8988T (cell line): ENCODE results near the gene VASH1.

Source experiments
- DNase-seq: peaks from one replicate; pipeline ENCODE4 v3.0.0; 2011

Gene VASH1

DNA sequence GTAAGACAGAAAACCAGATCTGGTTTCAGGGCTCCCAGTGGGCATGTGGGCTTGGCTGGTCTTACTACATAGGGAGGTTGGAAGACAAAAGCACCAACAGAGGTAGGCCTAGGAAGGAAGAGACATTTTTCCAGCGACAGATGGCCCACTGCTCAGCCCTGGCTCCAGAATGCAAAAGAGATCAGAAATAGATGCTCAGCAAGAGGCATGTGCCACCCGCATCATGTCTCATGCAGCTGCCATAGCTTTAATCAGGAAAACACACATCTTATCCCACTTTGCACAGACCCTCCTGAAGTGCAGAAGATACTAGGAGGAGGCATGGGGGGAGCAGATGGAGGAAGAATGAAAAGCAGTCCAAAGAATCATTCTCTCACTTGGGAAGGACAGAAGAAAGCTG lies 25.3 kb downstream of the VASH1 start:
- DNase-seq = no peak

DNA sequence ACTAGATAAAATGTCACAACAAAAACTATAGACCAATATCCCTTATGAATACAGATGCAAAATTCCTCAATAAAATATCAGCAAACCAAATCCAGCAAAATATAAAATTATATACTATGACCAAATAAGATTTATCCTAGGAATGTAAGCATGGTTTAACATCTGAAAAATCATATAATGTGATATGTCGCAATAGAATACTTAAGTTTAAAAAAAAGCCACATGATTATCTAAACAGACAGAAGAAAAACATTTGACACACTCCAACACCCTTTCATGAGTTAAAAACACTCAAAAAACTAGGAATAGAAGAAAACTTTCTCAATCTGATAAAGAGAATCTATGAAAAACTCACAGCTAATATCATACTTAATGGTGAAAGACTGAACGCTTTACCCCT lies 31.2 kb downstream of the VASH1 start:
- no peak for DNase-seq

DNA sequence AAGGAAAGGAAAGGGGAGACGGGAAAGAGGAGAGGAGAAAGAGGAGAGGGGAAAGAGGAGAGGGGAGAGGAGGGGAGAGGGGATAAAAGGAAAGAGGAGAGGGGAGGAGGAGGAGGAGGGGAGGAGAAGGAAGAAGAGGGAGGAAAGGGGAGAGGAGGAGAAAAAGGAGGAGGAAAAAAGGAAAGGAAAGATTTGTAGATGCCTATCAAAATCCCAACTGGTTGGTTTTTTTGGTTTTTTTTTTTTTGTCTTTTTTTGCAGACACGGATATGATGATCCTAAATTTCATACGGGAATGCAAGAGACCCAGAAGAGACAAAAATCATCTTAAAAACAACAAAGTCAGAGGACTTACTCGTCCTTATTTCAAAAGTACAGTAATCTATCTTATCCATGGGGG lies 32.1 kb downstream of the VASH1 start:
- DNase-seq = no peak

DNA sequence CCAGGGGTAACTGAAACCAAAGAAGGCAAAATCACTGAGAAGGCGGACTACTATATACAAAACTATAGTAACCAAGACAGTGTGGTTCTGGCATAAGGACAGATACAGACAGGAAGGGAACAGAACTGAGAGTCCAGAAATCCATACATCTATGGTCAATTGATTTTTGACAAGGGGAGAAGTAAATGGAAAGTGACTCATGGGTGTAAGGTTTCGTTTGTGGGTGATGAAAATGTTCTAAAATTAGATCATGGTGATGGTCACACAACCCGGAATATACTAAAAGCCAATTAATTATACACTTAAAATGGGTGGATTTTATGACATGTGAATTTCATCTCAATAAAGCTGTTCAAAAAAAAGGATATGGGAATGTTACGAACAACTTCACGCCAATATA lies 32.7 kb downstream of the VASH1 start:
- DNase-seq = no peak

DNA sequence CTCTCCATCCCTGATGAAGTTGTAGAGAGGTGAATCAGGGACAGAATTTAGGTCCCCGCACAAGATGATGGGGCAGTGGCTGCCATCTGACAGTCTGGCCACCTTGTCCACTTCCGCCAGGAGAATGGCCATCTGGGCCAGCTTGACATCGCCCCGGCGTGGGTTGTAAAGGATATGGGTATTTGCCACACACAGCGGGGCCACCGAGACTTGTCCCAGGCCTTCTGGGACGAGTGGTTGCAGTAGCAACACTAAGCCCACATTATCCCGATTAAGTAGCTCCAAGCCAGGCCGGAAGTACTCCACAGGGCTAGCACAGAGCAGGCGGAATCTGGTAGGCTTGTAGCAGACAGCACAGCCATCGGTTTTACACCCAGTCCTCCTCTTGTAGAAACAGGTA lies 45.2 kb downstream of the VASH1 start:
- no peak for DNase-seq

DNA sequence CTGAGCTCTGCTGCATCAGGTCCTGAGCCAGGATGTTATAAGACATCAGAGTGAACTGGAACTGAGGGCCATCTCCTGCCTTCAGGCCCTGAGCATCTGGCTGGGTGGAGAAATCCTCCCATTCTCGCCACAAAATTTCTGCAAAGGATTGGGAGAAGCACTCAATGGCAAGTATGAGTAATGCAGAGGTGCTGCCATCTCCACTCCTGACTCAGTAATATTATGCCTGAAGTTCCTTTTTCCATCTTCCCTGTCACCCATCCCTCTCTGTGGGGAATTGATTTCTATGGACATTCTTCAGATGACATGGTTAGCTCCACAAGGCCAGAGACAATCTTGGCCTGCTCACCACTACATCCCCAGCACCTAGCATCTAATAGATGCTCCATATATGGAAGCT lies 46.7 kb downstream of the VASH1 start:
- no peak for DNase-seq

DNA sequence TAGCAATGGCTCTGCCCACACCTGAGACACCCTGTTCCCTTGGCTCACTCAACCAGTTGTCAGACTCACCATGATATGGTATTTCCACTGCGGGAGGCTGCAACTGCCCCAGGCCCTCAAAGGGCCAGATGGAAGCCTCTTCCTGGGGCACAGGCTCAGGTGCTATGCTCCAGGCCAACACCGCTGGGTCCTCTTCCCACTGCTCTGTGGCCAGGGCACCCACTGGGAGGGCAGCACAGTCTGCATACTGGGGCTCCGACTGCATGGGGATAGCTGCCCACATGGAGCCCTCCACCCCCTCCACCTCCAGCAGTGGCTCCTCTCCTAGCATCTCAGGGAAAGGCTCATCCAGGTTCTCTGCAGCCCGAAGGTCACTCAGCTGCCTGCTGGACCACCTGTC lies 47.7 kb downstream of the VASH1 start:
- no peak for DNase-seq

DNA sequence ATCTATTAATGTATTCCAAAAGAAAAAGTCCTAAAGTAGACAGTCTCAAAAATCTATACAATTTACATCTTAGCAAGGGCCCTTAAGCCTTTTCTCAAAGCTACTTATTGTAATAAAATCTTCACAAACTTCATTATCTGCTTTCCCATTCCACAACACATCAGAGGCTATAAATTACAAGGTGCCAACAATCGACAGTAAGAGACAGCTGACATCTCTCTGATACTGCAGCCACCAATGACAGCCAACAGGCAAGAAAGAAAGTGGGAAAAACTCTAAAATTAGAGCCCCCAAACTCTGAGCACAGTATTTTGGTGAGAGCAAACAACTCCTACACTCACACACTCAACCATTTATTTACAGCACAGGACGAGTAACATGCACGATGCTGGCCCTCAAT lies 49.3 kb downstream of the VASH1 start:
- DNase-seq = no peak

DNA sequence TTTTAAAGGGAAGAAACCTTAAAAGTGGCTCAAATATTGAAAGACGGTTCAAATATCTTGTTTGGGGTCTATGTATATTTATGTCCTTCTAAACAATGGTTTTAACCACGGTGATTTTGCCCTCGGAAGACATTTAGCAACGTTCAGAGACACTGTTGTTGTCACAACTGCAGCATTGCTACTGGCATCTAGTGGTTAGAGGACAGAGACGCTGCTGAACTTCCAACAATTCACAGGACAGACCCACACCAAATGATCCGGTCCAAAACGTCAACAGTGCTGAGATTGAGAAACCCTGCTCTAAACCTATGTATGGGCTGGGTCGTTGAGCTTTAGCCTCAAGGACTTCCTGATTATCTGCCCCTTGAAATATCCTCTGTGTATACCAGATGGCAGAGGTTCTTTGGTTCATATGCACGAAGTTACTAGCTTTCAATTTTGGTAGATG lies 49.7 kb downstream of the VASH1 start:
- no peak for DNase-seq

DNA sequence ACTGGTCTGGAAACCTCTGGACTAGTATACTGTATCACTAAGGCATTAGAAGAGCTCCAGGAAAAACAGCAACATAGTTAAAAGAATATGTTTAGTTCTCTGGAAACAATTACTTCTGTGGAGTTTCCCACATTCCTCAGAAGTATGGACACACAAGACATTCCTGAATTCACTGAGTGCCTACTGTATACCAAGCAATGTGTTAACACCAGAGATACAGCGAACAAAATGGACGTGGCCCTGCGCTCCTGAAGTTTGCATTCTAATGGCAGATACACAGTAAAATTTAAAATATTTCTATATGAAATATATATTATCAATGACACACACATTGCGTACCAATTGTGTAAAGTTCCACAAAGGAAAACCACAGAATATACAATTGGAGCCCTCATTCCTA lies 50.3 kb downstream of the VASH1 start:
- DNase-seq = no peak

DNA sequence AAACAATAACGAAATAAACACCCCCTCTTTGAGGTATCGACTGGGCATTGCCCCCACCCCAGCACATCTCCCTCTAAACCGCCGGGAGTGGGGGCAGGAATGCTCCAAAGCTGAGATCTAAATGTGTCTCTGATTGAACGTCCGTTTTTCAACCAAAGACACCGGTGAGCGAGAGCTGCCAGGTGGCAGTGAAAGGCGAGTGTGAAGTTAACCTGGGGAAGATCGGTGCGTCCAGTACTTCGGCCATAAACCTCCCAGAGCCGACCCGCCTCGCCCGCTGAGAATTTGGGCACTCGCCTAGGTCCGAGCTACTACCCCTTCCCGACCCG lies 50.8 kb downstream of the VASH1 start:
- DNase-seq = no peak

DNA sequence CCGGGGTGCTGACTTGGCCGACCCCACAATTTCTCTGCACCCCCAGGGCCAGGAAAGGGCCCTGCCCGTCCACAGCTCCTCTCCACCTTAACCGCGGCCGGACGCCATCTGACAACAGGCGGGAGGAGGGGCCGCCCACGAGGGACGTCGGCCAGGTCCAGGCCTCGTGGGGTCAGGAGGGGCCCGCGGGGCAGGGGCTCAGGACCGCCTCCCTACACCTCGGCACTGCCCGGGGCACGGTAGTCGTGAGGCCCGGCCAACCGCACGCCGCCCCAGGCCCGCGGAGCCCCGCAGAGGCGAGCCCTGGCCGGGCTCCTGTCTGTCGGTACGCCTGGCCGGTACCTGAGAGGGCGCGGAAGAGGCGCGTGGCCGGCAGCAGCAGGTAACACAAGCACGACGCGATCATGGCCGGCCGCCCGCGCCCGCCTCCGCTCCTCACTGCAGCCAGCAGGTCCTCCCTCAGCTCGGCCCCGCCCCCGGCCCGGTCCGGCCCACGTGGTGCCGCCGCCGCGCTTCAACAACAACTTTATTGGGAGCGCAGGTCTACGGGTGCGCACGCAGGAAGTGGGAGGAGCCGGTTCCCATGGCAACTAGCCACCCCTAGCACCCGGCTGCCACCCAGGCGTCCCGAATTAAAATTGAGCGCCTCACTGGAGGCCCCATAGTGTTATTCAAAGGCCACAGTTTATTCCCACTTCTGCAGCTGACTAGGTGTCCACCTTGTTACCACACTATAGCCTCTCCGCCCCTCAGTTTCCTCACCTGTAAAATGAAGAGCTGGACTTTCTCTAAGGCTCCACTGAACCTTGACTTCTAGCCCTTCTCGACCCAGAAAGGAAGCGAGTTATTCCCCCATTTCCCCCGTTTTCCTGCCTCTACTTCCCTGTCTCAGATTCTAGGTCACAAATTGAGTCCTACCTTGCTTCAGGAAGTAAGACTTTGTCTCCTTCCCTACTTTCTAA lies 51.4 kb downstream of the VASH1 start, which contains the start of gene ANGEL1:
ANGEL1 (minus strand) TSS at position 461 of the 962 bp plus-strand sequence; CDS start at position 406, 55 bp downstream.
- peak; percentile 67 for DNase-seq

DNA sequence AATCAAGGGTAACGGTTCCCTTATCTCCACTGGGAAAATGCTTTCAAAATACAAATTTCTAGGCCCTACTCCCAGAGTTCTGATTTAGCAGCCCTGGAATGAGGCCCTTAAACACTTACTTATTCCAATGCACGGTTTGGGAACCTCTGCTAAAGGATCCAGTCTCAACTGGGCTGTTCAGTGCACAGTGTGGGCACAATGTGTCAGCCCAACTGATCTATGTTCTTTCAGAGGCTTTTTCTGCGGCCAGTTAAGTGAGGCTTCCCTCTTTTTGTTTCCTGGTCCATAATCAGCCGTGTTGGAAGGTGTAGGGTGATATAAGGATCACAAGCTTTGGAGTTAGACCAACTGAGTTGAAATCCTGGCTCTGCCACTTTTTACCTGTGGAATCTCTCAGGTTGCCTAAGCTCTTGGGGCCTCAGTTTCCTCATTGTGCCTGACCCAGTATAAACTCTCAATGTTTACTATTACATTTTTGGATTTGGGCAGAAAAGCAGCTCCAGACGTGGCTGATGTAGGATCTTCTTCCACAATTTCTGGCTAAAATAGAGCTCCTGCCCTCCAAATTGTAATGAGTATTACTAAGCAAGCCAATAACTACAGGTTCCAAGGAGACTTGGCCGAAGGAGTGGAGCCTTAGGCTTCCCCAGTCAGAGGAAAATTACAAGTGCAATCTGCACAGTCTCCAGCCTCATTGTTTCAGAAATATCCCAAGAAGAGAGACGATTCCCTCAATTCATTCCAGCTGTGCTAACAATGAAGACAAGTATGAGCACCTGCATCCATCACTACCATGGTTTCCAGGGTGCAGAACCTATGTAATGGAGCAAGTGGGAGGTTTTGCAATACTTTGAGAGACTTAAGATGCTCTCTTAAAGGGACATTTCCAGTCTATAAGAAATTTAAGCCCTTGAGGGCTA lies 53.7 kb downstream of the VASH1 start:
- DNase-seq = no peak

DNA sequence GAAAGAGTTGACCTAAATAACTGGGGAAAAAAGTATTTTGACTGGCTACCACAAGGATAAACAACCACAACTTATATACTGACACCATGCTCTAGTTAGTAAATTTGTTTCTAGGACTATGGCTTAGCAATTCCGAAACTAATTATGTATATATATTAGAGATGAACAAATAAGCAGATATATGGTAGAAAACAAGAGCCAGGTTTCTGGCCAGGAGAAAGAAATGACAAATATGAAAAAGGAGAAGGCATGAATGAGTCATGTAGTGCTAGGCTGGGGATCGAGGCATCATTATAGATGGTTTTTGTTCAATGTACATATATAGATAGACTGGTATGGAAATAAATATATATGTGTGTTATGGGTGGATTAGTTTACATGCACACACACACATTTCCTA lies 59.4 kb downstream of the VASH1 start:
- DNase-seq = no peak

DNA sequence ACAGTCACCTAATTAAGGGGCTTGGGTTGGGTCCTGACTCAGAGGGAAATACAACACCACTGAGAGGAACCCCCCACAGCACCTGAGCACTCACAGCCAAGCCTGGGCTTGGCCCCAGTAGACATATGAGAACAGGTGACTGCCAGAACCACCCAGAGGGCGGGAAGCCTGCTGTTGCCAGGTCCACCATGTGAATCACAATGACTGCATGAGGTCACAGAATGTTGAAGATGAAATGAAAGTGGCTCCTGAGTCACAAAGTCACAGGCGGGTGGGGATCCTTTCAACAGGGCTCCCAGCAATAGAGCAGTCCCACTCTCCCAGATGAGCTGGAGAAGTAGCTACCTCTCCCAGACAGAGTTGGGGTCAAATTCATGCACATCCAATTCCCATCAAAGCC lies 64.9 kb downstream of the VASH1 start, which contains the start of gene LRRC74A:
LRRC74A (plus strand) TSS at position 287 of the 400 bp plus-strand sequence. CDS start 290 bp downstream, outside the sequence.
- DNase-seq = no peak

DNA sequence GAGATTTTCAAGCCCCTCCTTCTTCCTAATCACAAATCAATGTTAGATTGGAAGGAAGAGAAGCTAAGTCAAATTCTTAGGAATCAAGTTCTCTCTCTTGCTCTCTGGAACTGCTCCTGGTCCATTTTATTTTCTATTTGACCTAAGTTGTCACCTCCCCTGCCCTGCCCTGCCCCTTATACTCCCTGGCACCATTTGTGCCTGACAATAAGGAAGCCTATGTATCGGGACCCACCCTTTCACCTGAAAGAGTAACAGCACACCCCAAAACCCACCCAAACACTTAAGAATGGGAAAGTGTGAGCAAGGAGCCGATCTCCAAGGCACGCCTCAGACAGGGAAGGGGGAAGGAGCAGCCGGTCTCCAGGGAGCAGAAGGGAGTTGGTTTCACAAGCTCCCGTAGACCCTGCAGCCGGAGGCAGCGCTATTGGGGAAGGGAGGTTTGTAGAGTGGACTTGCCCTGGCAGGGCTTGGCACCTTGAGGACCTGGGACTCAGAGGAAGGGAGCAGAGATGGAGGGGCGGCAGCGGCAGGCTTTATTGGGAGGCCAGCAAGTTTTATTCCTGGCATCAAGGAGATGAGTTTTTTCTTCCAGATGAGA lies 66.5 kb downstream of the VASH1 start:
- DNase-seq = no peak

DNA sequence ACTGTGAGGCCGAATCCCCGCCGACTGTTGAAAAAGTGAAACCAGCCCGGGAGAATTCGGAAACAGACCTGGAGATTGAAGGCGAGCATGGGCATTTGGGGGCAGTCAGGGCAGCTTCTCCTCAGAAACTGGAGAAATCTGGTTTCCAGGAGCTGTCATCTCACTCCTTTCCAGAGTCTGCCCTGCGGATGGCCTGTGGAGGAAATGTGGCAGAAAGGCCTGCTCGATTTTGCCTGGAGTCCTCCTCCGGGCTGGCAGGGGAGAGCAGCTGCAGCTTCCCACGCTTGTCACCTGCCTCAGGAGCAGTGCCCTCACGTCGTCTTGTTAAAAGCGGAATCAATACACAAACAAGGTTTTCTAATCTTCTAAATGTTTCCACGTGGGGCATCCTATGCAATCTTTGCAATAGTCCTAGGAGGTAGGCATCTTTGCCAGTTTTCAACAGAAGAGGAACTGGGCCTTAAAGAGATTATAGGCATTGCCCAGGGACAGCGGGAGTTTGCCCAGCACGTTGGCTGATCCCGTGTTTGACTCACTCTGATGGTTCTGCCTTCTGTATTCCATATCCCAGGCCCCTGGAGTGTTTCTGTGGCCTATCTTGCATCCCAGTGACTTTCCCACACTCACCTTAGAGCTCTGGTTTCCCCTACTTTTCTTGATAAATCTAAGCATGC lies 67.2 kb downstream of the VASH1 start:
- DNase-seq = no peak

DNA sequence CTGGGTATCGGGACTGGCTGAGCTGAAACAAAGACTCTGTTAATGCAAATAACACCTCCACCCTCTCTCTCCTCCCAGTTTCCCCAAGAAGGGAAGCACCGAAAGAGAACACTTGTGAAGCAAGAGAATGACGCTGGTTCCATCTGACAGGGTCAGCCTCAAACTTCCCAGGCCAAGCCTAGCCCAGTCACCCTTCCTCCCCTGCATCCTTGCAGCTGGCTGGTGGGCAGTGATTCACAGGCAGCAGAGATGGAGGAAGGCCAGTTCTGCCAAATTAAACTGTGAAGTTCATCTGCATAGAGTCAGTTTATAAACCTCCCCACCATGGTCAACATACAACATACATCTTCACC lies 67.7 kb downstream of the VASH1 start:
- DNase-seq = no peak

DNA sequence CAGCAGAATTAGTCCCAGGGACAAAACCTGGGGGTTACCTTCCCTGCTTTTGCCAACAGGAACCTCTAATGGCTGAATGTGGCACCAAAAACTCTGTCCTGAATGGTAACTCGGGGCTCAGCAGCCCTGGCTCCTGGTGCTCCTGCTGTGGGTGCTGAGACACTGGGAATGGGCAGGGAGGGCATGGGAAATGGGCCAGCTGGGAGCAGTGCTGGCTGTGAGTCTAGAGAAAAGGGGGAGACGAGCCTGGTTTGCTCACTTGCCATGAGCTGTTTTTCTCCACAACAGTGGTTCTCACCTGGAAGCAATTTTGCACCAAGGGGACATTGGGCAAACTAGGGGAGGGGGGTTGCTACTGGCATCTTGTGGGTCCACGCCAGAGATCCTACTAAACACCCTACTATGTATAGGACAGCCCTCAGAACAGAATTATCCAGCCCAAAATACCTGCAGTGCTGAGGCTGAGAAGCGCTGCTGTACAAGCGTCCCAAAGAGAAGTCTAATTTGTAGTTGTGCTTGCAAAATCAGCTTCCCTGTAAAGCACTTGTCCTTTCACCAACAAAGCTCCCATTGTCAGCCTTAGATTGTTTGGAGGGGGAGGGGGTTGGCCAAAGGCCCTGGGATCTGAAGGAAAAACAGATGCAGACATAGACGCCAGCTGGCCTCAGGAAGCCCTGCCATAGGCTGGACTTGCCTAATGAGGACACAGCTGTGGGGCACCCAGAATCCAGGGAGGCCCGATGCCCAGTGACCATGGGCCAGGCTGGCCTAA lies 68.6 kb downstream of the VASH1 start:
- DNase-seq = no peak

DNA sequence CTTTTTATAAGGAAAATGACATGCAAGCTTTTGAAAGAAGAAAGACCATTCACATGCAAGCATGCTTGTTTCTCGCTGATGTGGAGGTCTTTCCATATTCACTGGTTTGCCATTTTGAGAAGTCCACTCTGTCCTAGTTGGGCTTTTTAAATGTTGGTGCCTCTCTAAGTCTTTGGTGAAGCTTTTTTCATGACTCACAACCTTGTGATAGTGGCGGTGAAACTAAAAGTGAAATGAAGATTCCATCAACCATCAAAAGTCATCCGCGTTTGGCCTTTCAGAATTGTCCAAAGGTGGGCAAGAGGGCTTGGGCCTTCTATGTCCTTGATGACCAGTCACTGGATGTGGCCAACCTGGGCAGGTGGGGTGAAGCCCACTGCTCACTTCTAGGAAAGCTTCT lies 69.3 kb downstream of the VASH1 start:
- DNase-seq = no peak

DNA sequence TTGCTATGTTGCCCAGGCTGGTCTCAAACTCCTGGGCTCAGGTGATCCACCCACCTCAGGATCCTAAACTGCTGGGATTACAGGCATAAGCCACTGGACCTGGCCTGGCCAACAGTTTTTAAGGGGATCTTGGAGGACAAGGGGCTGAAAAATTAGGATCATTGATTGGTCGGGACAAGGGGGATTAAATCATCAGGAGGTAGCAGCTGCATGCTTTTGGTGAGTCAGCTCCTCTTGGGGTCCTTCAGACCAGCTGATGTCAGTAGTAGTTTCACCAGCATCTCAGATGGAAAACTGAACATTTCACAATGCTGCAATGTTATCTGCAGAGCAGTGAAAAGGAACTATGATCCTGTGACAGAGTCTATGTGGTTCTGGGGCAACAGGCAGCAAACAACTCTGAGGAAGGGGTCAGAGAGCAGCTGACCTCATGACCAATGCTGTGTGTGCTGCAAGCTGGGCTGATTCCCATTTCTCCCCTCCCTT lies 71.3 kb downstream of the VASH1 start:
- DNase-seq = no peak
